Ishikawa (cell line): ENCODE measurements around the gene TMEFF2.
A peak's percentile ranks its signal among the peaks of the same experiment; 100 is the strongest.

ENCODE experiments used
- CEBPB ChIP-seq: IDR thresholded peaks from 2 replicates; pipeline ENCODE4 v1.6.1; 2012
- CREB1 ChIP-seq: IDR thresholded peaks from 2 replicates; pipeline ENCODE4 v1.6.1; 2012; ENCODE audit warnings: low read depth
- EGR1 ChIP-seq: IDR thresholded peaks from 2 replicates; pipeline ENCODE4 v1.6.1; 2012
- EP300 ChIP-seq: IDR thresholded peaks from 2 replicates; pipeline ENCODE4 v1.6.1; 2012; ENCODE audit warnings: borderline replicate concordance
- FOXM1 ChIP-seq: IDR thresholded peaks from 2 replicates; pipeline ENCODE4 v1.6.1; 2012; ENCODE audit warnings: low read depth, borderline replicate concordance
- MAX ChIP-seq: IDR thresholded peaks from 2 replicates; pipeline ENCODE4 v1.6.1; 2012
- NFIC ChIP-seq: IDR thresholded peaks from 2 replicates; pipeline ENCODE4 v1.6.1; 2012
- RAD21 ChIP-seq: IDR thresholded peaks from 2 replicates; pipeline ENCODE4 v1.6.1; 2012; ENCODE audit warnings: low read depth
- REST ChIP-seq: IDR thresholded peaks from 2 replicates; pipeline ENCODE4 v1.6.1; 2012; ENCODE audit warnings: low read depth, mild to moderate bottlenecking
- TAF1 ChIP-seq: IDR thresholded peaks from 2 replicates; pipeline ENCODE4 v1.6.1; 2012; ENCODE audit warnings: low read depth, mild to moderate bottlenecking
- TCF12 ChIP-seq: IDR thresholded peaks from 2 replicates; pipeline ENCODE4 v1.6.1; 2012; ENCODE audit warnings: low read depth
- TEAD4 ChIP-seq: IDR thresholded peaks from 2 replicates; pipeline ENCODE4 v1.6.1; 2012
- USF1 ChIP-seq: IDR thresholded peaks from 2 replicates; pipeline ENCODE4 v1.6.1; 2012
- YY1 ChIP-seq: IDR thresholded peaks from 2 replicates; pipeline ENCODE4 v1.6.1; 2012; ENCODE audit warnings: low read depth
- ZBTB7A ChIP-seq: IDR thresholded peaks from 2 replicates; pipeline ENCODE4 v1.6.1; 2012; ENCODE audit warnings: low read depth

Gene TMEFF2

GRCh38 chr2:191959209-191959608, 235.5 kb downstream of the TMEFF2 start:
- TF ChIP-seq YY1 (no peak), MAX (no peak), FOXM1 (no peak), RAD21 (no peak)

GRCh38 chr2:191957996-191958860, 236.5 kb downstream of the TMEFF2 start:
- TF ChIP-seq TAF1 (no peak), TEAD4 (0 out of 2 replicates have a peak, but pooled peaks have one; percentile 10)

- TF ChIP-seq RAD21 = no peak
- TF ChIP-seq CEBPB = no peak
- no peak for TF ChIP-seq YY1
- TF ChIP-seq TCF12 = no peak
- TF ChIP-seq NFIC = no peak
Measured at GRCh38 chr2:191954451-191954850, 240.3 kb downstream of the TMEFF2 start.

- no peak for TF ChIP-seq CEBPB
- TF ChIP-seq YY1 = no peak
- TF ChIP-seq MAX = no peak
- TF ChIP-seq TCF12 = no peak
- no peak for TF ChIP-seq TAF1
- TF ChIP-seq RAD21 = no peak
Measured at GRCh38 chr2:191952515-191953270, 242.0 kb downstream of the TMEFF2 start.

- TF ChIP-seq RAD21 = no peak
- no peak for TF ChIP-seq MAX
Measured at GRCh38 chr2:191951832-191952231, 242.9 kb downstream of the TMEFF2 start.

- TF ChIP-seq MAX = no peak
- TF ChIP-seq EP300 = no peak
- TF ChIP-seq EGR1 = no peak
- TF ChIP-seq USF1 = no peak
- TF ChIP-seq RAD21 = no peak
- no peak for TF ChIP-seq TEAD4
- no peak for TF ChIP-seq FOXM1
- TF ChIP-seq YY1 = no peak
- TF ChIP-seq REST = no peak
- TF ChIP-seq NFIC = no peak
- TF ChIP-seq TAF1 = no peak
- no peak for TF ChIP-seq TCF12
- no peak for TF ChIP-seq CEBPB
- TF ChIP-seq ZBTB7A = no peak
- no peak for TF ChIP-seq CREB1
Measured at GRCh38 chr2:191951376-191951775, 243.4 kb downstream of the TMEFF2 start.

GRCh38 chr2:191950132-191950874, 244.4 kb downstream of the TMEFF2 start:
- no peak for TF ChIP-seq EGR1
- TF ChIP-seq EP300 = no peak
- no peak for TF ChIP-seq NFIC
- TF ChIP-seq REST = no peak
- TF ChIP-seq TCF12 = no peak
- TF ChIP-seq YY1 = no peak
- no peak for TF ChIP-seq ZBTB7A
- no peak for TF ChIP-seq TAF1
- no peak for TF ChIP-seq TEAD4
- no peak for TF ChIP-seq MAX
- no peak for TF ChIP-seq CREB1
- no peak for TF ChIP-seq CEBPB
- no peak for TF ChIP-seq FOXM1
- TF ChIP-seq RAD21 = no peak
- no peak for TF ChIP-seq USF1
